IPS-15b (cell line): Measurements from ENCODE around the gene DACT2.

Experiments
- H3K27me3 ChIP-seq: one replicate; pipeline ENCODE4 v1.6.1; 2013; ENCODE audit warnings: low read length; ENCODE audit not compliant: control insufficient read depth, insufficient read depth
- H3K36me3 ChIP-seq: one replicate; pipeline ENCODE4 v1.6.1; 2013; ENCODE audit warnings: low read length; ENCODE audit not compliant: control insufficient read depth, insufficient read depth
- H3K4me1 ChIP-seq: one replicate; pipeline ENCODE4 v1.6.1; 2013; ENCODE audit warnings: mild to moderate bottlenecking, low read length; ENCODE audit not compliant: control insufficient read depth, insufficient read depth
- H3K4me3 ChIP-seq: one replicate; pipeline ENCODE4 v1.5.1; 2013; ENCODE audit warnings: low read depth, low read length
- H3K9ac ChIP-seq: one replicate; pipeline ENCODE4 v1.6.1; 2013; ENCODE audit warnings: low read depth, mild to moderate bottlenecking, low read length
- H3K9me3 ChIP-seq: one replicate; pipeline ENCODE4 v1.6.1; 2013; ENCODE audit warnings: mild to moderate bottlenecking, low read length; ENCODE audit not compliant: control insufficient read depth, insufficient read depth

The DACT2 gene, protein sequence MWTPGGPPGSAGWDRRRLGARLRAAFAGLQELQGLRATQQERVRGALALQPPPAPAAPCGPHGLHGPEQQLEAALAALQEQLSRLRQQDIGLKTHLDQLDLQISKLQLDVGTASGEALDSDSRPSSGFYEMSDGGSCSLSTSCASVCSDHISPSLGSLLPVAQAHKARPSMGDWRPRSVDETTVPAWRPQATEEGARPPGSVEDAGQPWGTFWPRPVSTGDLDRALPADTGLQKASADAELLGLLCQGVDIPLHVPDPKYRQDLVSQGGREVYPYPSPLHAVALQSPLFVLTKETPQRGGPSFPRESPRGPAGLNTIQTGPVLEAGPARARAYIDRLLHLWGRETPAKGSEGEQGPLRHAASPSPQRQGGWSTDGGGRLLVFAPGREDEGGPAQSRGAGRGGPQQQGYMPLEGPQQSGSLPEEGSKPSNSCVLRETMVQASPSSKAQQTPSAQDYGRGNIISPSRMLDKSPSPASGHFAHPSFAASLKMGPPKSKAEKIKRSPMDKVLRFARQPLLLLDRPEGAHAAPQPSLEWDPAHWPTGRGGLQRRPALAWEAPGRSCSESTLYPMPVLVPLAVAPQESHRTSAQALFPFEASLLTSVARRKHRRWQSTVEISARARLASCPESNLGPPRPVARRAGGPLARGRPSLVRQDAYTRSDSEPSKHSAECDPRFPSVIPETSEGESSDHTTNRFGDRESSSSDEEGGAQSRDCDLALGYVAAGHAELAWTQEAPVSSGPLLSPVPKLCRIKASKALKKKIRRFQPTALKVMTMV

DNA sequence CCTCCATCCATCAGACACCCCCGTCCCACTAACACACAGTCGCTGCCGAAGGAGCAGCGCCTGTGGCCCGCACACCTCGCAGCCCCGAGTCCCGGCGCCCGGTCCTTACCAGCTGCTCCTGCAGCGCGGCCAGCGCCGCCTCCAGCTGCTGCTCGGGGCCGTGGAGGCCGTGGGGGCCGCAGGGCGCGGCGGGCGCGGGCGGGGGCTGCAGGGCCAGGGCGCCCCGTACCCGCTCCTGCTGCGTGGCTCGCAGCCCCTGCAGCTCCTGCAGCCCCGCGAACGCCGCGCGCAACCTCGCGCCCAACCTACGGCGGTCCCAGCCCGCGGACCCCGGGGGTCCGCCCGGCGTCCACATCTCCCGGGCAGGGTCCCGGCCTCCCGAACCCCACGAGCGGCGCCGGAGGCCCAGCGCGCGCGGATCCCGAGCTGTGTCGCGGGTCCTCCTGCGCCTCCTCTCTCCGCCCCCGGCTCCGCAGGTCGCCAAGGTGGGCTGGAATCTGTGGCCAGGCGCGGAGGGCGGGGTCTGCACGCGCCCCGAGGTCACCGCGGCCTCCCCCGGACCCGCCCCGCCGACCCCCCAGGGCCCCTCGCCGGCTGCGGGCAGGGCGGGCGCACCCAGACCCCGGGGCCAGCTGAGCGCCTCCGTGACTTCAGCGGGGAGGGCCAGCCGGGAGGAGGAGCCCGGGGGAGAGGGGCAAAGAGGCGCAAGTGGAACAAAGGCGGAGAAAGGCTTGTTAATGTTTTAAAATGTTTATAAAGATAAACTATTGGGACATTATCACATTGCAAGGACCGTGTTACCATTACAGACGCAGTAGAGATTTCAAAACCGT, at the start of gene DACT2:
DACT2 (minus strand) TSS at position 499 of the 833 bp plus-strand sequence; CDS start at position 355, 144 bp downstream.
- H3K4me1 ChIP-seq = no peaks in the 10 kb centered on the region
- H3K4me3 ChIP-seq = peak within 1 kb of the TSS; percentile 63
- H3K9ac ChIP-seq = no peak within 1 kb of the TSS
- H3K27me3 ChIP-seq = peaks cover 29% of the 10 kb centered on the region
- no peaks in the 10 kb centered on the region for H3K9me3 ChIP-seq
- H3K36me3 ChIP-seq = no peaks in the 10 kb centered on the region

DNA sequence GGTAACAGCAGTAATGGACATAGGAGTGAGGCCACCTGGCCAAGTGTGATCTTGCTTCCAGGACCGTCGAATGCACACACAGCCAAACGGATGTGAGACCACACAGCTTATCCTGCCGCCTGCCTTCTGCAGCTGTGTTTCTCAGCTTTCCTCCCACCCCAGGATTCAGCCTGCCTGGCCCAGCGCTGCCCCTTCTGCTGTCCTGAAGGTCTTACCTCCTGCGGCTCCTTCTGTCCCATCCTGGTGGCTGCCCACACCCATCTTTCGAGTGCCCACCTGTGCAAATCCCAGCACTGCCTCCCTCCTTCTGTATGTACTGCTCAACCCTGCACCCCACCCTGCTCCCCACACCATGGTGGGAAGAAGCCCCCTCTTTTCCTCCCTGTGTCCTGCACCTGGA, 49.4 kb upstream of the DACT2 start:
- no peaks in the 10 kb centered on the region for H3K27me3 ChIP-seq
- no peaks in the 10 kb centered on the region for H3K36me3 ChIP-seq
- H3K4me3 ChIP-seq = no peak overlapping the region
- no peaks in the 10 kb centered on the region for H3K9me3 ChIP-seq
- no peak overlapping the region for H3K9ac ChIP-seq
- no peaks in the 10 kb centered on the region for H3K4me1 ChIP-seq

DNA sequence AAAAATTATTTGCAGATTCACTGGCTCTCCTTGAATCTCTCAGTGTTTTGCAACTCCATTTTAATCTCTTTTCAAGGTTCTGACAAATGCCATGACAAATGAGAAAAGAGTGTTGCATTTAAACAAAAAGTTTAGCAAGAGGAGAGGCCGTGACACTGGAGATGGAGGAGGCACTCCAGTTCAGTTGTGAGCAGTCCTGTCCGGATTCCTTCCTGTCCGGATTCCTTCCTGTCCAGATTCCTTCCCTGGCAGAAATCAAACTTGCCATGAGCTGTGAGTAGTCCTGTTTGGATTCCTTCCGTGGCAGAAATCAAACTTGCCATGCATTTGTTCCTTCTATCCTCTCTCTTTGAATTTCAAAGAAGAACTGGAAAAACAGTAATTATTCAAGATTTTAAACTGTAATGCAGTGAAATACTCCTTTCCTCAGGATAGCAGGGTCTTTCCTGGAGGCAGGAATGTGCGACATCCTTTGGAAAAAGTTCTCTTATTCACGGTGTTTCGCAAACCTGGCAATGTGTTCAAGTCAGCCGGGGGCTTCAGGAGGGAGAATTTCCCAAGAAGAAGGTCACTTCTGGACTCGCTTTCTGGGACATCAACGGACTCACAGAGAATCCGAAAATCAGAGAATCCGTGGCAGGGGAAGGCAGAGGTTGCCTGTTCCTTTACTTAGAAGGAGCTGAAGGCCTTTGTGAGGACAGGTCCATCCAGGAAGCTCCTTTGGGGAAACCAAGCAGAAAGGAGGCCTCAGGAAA, 48.7 kb upstream of the DACT2 start:
- no peak overlapping the region for H3K4me3 ChIP-seq
- no peaks in the 10 kb centered on the region for H3K9me3 ChIP-seq
- no peaks in the 10 kb centered on the region for H3K4me1 ChIP-seq
- no peaks in the 10 kb centered on the region for H3K36me3 ChIP-seq
- no peaks in the 10 kb centered on the region for H3K27me3 ChIP-seq
- H3K9ac ChIP-seq = no peak overlapping the region

DNA sequence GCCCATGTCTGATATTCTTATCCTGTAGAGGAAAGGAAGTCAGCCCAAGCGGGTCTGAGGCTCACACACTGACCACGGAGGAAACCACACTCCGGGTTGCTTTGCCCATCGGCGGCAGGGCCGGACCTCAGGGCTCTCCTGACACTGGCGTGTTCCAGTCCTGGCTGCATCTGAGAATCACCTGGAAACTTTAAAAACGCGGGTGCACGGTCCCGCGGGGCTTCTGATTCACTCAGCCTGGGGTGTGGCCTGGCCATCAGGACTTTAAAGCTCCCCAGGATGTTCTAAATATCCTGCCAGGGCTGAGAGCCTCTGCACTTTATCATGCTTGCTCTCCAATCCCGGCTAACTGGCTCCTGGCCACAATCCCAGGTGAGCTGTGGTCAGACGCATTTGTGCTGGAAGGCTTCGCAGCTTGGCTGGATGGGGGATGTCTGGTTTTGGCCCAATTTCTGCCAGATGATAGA, 47.7 kb upstream of the DACT2 start:
- Histone ChIP-seq H3K27me3 (no peaks in the 10 kb centered on the region), H3K9me3 (no peaks in the 10 kb centered on the region), H3K4me1 (no peaks in the 10 kb centered on the region), H3K9ac (no peak overlapping the region), H3K36me3 (no peaks in the 10 kb centered on the region), H3K4me3 (no peak overlapping the region)

DNA sequence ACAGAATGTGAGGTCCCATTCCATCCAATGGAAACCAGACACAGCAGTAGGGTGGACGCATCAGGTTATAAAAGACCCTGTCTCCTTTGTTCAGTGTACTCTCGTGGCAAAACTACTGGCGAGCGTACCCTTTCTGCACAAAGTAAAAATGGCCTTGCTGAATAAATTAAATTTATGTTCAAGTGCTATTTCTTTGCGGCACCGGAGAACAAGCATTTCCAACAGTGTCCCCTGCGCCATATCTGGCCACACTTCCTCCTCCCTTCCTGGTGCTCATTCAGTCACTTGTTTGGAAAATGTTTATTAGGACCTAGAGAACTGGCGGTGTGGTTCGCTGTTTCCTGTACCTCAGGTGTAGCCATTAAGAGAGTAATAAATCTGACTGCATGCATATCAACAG, 46.9 kb upstream of the DACT2 start:
- H3K27me3 ChIP-seq = no peaks in the 10 kb centered on the region

DNA sequence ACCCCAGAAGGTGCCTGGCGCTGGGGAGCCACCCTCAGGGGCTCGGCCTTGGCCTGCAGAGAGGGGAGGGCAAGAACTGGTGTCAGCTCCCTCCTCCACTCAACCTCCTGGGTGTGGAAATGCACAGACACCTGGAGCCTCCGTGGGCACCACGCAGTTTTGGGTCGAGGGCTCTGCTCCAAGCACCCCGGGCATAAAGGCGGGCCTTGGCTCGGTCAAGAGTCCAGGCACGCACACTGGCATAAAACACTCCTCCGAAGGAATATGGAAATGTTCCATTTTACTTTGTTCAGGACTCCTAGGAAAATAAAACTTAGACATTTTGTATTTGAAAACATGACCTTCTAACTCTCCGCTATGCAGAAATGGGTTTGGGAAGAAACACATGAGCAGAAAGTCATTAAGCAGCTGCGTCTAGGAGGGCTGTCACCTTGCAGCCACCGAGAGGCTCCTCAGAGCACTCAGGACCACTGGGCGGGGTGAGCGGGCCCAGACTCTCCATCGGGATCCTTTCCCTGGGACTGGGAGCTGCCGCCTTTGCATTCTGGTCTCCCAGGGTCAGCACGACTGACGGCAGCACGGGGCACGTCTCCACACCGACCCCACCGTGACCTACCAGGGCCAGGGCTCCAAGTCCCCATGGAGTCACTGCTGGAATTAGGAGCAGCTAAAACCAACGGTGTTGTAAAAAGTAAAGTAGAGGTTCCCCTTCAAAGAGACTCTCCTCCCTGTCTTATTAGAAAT, 46.0 kb upstream of the DACT2 start:
- Histone ChIP-seq H3K4me3 (no peak overlapping the region), H3K27me3 (no peaks in the 10 kb centered on the region), H3K36me3 (no peaks in the 10 kb centered on the region), H3K9ac (no peak overlapping the region), H3K4me1 (no peaks in the 10 kb centered on the region), H3K9me3 (no peaks in the 10 kb centered on the region)

More for the DNA sequence above, 46.9 kb upstream of the DACT2 start:
- Histone ChIP-seq H3K4me1 (no peaks in the 10 kb centered on the region), H3K9me3 (no peaks in the 10 kb centered on the region), H3K9ac (no peak overlapping the region), H3K36me3 (no peaks in the 10 kb centered on the region), H3K4me3 (no peak overlapping the region)

DNA sequence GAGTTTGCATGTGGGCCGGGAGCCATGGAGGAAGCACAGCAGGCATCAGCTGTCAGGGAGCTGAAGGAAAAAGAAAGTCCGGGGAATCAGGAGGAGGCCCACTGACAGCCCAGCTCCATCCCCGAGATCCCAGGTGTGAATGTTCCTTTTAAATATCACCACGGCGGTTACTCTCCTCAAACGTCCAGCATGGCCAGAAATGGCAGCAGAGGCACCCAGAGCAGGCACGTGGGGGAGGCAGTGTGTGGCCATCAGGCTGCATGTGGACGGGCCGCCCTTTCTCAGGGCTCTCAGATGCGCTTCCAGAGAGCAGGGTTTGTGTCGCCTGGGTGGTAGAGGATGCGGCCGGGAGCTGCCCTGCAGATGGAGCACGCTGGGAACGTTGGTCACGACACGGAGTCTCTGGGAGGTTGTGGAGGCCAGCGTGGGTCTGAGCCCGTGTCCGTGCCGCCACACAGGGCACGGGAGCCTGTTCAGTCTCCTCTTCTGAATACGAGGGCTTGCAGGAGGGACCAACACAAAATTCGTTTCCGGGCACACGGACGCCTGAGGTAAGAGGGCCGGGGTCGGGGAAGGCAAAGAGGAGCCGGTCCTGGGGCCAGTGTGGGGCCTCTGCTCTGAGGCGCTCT, 45.3 kb upstream of the DACT2 start:
- H3K9ac ChIP-seq = no peak overlapping the region
- no peaks in the 10 kb centered on the region for H3K9me3 ChIP-seq
- H3K27me3 ChIP-seq = no peaks in the 10 kb centered on the region
- H3K36me3 ChIP-seq = no peaks in the 10 kb centered on the region
- H3K4me1 ChIP-seq = no peaks in the 10 kb centered on the region
- H3K4me3 ChIP-seq = no peak overlapping the region

DNA sequence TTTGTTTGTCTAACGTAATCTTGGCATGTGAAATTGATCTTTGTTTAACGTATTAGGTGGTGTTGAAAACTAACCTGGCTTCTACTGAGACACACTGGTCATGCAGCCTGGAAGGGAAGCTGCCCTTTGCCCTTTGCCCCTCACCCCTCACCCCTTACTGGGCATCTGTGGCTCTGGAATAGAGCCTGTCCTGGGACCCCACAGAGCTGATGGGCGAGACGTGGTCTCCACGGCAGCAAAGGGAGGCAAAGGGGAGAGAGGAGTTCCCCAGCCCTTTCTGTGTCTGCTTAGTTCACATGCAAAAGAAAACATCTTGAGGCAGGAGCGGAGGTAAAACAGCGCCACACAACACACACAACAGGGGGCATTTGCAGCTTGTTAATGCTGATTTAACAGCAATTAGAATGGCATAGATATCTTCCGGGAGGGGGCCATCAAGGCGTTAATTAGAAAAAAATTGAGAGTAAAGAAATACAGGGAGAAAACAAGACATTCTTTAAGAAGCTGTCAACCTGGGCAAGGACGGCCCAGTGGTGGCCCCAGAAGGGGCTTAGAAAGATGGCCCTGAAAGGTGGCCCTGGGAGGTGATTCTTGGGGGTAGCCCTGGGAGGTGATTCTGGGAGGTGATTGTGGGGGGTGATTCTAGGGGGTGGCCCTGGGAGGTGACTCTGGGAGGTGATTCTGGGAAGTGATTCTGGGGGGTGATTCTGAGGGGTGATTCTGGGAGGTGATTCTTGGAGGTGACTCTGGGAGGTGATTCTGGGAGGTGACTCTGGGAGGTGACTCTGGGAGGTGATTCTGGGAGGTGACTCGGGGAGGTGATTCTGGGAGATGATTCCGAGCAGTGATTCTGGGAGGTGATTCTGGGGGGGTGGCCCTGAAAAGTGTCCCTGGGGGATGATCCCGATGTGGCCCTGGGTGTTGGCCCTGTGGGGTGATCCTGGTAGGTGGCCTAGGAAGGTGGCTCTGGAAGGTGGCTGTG, 44.5 kb upstream of the DACT2 start:
- H3K9ac ChIP-seq = no peak overlapping the region
- no peaks in the 10 kb centered on the region for H3K9me3 ChIP-seq
- H3K36me3 ChIP-seq = no peaks in the 10 kb centered on the region
- H3K4me3 ChIP-seq = no peak overlapping the region
- no peaks in the 10 kb centered on the region for H3K4me1 ChIP-seq
- no peaks in the 10 kb centered on the region for H3K27me3 ChIP-seq

DNA sequence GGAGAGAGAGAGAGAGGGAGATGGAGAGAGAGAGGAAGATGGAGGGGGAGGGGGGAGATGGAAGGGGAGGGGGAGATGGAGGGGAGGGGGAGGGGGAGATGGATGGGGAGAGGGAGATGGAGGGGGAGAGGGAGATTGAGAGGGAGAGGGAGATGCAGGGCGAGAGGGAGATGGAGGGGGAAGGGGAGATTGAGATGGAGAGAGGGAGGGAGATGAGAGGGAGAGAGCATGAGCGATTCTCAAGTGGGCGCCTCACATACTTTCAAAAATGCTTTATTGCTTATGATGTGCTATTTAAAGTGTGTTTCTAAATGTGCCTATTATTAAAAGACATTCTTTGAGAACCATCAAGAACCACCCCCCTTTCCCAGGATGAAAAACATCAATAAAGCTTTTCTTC, 43.7 kb upstream of the DACT2 start:
- Histone ChIP-seq H3K36me3 (no peaks in the 10 kb centered on the region), H3K9me3 (no peaks in the 10 kb centered on the region), H3K27me3 (no peaks in the 10 kb centered on the region), H3K9ac (no peak overlapping the region), H3K4me1 (no peaks in the 10 kb centered on the region), H3K4me3 (no peak overlapping the region)
